ENCODE data around the gene FOXD4.
A peak's percentile ranks its signal among the peaks of the same experiment; 100 is the strongest.
"Not testable (repeated sequence)": the region's sequence is repeated elsewhere in the genome, so short reads cannot be mapped to it uniquely, and the experiment has no call there.

FOXD4 gene

DNA sequence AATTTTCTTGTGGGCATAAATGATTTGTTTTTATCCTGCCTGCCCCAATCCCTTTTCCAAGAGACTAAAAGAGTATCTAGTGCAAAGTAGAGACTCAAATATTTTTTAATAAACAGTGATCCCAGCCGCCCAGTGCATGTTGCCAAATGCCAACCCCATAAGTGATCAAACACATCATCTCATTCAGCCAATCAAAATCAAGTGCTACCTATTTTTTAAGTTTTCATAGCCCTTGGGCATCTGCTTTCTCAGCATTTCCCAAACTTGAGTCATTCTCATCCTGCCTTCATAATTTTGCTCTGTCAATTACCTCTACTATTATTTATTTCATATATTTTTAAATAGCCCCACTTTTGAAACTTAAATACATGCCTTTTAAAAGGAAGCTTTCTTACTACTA lies 27.4 kb downstream of the FOXD4 start:
- not testable (repeated sequence) for DNase-seq

DNA sequence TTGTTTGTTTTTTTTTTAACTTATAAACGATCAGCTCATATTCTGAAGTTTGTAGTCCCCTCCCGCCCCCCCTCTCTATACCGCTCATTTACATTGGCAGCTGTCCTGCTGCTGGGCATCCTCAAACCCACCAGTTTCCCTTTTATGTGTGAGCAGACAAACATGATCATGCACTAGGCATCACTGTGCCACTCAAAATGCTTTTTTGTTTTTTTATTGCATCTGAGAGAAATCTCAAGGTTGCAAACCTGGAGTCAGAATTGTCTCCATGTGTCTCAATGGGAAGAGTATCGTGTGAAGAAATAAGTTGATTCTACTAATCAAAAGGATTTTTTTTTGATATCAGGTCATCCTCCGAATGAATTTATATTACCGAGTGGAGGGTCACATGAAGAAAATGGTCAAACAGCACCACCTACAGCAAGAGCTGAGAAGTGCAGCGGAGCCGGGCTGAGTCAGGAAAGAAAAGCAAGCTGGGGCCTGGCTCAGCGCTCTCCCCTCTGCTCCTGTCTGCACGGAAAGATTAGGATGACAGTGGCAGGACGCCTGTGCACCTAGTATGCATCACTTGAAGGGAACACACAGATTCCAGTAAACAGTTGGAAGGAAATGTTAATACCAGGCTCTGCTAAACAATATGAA lies 29.7 kb downstream of the FOXD4 start:
- not testable (repeated sequence) for DNase-seq

DNA sequence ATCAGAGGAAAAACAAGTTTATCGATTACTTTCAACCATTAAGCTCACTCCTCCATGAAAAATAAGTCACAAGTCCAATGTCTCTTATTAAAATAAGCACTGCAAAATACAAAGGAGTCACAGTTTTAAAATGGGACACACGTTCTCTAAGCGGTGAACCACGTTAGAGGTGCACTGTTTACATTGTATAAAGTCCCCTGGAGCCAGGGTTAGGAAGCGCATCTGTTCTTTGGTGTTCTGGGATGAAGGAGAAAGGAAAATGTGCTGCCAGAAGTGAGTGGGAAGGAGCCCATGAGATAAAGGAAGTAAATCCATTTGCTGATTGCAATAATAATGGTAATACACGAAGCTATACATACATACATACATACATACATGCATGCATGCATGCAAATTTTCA lies 30.4 kb downstream of the FOXD4 start:
- not testable (repeated sequence) for DNase-seq

DNA sequence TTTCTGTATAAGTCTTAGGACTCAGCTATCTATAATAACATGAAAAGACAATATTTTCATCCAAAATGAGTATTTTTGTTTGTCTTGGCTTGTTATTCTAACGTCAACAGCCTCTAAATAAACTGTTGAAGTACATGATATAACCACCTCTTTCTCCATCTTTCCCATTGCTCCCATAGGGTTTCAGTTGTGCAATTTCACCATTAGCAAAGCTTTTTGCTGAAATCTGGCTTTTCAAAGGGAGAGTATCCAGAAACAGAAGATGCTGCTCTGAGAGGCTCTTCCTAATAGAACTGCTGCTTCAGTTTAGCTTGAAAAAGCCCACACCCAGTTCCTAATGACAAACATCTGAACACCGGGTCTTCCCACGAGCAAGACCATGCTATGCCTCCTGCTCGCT lies 31.1 kb downstream of the FOXD4 start:
- DNase-seq, result not testable (repeated sequence)

DNA sequence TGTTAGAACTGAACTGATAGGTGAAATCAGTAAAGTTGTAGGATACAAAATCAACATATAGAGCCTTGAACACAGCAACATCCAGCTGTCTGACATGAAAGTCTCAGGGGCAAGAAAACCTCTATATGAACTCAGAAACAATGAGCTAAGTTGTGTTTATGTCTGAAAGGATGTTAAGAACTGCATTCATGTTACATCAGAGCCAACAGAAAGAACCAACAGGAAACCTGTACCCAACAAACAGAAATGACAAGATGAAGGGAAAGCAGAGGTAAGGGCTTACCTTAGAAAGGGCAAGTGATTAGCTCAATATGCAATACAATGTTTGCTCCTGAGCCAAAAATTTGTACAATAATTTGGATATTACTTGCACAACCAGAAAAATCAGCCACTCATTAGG lies 31.5 kb downstream of the FOXD4 start:
- DNase-seq, result not testable (repeated sequence)

DNA sequence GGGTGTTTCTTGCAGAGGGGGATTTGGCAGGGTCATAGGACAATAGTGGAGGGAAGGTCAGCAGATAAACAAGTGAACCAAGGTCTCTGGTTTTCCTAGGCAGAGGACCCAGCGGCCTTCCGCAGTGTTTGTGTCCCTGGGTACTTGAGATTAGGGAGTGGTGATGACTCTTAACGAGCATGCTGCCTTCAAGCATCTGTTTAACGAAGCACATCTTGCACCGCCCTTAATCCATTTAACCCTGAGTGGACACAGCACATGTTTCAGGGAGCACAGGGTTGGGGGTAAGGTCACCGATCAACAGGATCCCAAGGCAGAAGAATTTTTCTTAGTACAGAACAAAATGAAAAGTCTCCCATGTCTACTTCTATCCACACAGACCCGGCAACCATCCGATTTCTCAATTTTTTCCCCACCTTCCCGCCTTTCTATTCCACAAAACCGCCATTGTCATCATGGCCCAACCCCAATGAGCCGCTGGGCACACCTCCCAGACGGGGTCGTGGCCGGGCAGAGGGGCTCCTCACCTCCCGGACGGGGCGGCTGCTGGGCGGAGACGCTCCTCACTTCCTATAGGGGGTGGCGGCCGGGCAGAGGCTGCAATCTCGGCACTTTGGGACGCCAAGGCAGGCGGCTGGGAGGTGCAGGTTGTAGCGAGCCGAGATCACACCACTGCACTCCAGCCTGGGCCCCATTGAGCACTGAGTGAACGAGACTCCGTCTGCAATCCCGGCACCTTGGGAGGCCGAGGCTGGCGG lies 35.1 kb downstream of the FOXD4 start:
- not testable (repeated sequence) for DNase-seq

DNA sequence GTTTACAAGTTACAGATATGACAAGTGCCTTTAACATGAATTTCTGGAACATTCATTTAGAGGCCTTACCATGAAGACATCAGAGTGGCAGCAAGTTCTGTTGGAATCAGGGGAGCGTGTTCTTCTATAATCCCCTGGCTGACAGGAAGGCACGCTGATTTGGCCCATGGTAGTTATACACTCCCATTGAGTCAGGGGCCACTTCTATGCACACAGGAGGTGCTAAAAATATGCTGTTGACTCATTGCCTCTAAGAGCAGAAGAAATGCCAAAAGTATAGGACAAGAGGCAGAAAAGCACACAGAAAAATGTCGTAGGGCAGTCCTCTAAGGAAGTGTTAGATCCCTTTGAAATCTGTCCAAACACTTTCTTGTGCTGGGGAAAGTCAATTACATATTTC lies 39.9 kb downstream of the FOXD4 start:
- DNase-seq, result not testable (repeated sequence)

DNA sequence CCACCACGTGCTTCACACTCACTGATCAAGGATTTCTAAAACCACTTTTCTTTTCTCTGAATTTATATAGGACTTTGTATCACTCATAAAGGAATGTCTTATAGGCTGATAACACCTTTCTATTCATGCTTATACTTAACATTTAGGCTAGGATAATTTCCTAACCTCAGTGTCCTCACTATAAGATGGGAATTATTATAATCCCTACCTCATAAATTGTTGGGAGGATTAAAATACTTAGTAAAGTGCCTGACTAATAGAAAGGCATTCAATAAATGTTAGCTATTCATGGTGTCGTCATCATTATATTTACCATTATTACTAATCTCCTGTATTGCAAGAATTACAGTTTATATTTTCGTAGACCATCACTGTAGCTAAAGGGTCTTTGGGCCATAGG lies 41.8 kb downstream of the FOXD4 start:
- DNase-seq, result not testable (repeated sequence)

DNA sequence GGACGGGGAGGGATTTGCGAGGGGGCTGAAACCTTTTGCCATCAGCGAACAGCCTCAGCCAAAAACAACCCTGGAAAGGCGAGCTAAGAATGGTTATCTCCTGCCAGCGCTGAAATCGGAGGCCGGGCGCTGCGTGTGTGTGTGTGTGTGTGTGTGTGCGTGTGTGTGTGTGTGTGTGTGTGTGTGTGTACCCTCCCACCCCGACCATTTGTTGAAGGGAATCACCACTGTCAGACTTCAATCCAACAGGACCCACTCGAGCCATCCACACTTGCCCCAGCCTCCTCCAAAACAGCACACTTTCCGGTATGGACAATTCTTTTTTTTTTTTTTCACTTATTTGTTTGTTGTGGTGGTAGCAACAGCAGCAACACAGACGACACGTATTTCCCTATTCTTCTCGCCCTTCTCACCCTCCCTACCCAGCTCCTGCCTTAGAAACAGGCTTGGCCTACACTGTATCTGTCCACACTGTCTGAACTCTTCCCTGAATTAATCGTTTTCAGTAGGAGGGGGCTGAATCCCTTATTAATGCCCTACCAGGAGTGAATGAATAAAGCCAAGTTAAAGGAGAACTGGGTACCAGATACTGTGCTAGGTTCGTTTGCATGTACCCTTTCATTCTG lies 44.2 kb downstream of the FOXD4 start:
- DNase-seq, result not testable (repeated sequence)

DNA sequence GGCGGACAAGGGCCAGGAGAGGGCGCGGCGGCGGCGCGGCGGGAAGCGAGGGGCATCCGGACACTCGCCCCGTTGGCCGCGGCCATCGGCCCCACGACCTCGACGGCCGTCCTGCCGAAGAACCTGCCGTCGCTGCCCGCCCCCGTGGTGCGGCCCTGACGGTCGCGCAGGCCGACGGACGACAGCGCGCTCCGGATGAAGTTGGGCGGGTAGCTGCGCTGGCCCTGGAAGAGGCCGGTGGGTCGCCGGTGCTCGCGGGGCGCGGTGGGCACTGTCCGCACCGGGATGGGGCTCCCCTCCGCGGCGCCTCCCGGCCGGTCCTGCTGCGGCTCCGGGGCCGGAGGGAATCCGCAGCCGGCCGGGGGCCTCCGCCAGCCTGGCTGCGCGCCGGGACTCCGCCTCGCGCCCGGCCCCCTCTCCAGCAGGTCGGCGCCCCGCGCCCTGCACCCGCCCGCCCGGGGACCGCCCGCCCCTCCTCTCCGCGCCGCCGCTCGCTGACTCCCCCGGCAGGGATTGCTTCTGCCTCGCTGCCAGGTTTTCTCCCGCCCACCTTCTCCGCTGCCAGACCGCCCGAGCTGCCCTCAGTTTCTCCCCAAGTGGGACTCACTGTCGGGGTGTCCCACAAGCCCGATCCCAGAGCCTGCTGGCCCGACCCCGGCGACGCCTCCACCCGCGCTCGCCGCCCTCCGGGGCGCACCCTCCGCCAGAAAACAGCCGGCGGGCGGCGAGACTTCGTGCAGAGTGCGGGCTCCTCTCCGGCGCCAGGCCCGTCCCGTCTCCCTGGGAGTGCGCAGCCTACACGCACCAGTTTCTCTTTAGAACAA lies 44.9 kb downstream of the FOXD4 start:
- DNase-seq, result peak; percentile 9

Data from activated CD4-positive, alpha-beta T cell treated with anti-CD3 and anti-CD28 coated beads for 48 hours (primary cell).